ENCODE data around the gene IFNAR1. TPM values are rescaled to one million over a fixed set of nuclear protein-coding genes. Genes with fewer than 3 reads are reported as not detected.
"Not testable (repeated sequence)": the region's sequence is repeated elsewhere in the genome, so short reads cannot be mapped to it uniquely, and the experiment has no call there.

Gene IFNAR1
- total and polyA plus RNA-seq, 7 experiments from 2014 or later: 24.7 to 76.2 (median 56.9) TPM

DNA sequence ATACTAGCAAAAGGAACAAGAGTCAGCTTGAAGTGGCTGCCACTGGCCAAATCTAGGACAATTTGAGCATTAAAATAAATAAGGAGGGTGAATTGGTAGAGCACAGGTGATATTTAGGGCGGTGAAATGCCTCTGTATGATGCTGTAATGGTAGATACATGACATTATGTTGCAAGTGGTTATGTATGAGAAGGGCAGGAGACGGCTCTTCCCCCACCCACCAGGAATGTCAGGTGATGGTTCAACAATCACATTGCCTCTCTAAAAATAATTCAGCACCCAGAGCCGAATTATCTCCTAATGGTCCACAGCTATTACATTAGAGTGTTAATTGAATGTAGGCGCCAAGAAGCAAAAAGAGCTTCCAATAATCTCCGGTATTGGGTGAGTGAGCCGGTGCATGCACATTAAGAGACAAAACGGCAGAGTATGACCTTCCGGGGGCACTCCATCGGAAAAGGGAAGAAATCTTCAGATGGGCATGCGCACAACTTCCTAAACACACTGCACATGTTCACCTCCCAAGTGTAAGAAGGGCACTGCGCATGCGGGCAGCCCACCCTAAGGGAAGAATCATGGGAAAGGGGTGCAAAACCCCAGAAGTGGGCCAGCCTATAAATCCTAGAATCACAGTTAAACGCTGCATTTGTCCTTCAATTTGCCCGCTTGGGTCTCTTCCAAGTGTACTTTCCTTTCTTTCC, 6.8 kb upstream of the IFNAR1 start:
- Mint-ChIP-seq H3K36me3 (peaks cover 0 to 3% (median 0%) of the 10 kb centered on the region in 5 donors), H3K27ac (no peak overlapping the region), H3K9me3 (peaks cover 0 to 5% (median 0%) of the 10 kb centered on the region in 11 donors), H3K4me3 (no peak overlapping the region), H3K27me3 (peaks cover 0 to 37% (median 0%) of the 10 kb centered on the region in 5 donors), H3K4me1 (peaks cover 0 to 5% (median 0%) of the 10 kb centered on the region in 7 donors)
- Histone ChIP-seq H3K4me3 (ENCODE audit: low read length) (no peak overlapping the region), H3K27ac (ENCODE audit: low read depth, low read length) (no peak overlapping the region), H3K27me3 (ENCODE audit: control insufficient read depth in 2 of 2, insufficient read depth in 2 of 2, low read length in 2 of 2) (no peaks in the 10 kb centered on the region), H3K4me1 (ENCODE audit: control insufficient read depth in 2 of 2, insufficient read depth in 2 of 2, low read length in 2 of 2) (no peaks in the 10 kb centered on the region), H3K9me3 (ENCODE audit: control insufficient read depth in 2 of 3, low read length in 3 of 3) (no peaks in the 10 kb centered on the region), H3K36me3 (ENCODE audit: control insufficient read depth in 2 of 3, insufficient read depth in 3 of 3, low read length in 3 of 3) (no peaks in the 10 kb centered on the region)
- CTCF ChIA-PET: interaction anchor here (1.8 kb wide), 1 partner anchor 120 kb away, joined by 6 read pairs; no protein-coding TSS in a partner anchor
- DNase-seq (no peak), ATAC-seq (no peak)
- intact Hi-C loops (cut with micrococcal nuclease): no loop called here
- POLR2A ChIA-PET: no interaction called here

DNA sequence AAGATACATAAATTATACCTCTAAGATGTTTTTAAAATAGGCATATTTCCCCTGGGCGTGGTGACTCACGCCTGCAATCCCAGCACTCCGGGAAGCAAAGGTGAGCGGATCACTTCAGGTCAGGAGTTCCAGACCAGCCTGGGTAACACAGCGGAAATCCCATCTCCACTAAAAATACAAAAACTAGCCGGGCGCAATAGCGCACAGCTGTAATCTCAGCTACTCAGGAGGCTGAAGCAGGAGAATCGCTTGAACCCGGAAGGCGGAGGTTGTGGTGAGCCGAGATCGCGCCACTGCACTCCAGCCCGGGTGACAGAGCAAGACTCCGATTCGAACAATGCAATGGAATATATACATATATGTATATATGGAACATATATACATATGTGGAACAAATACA, 3.8 kb upstream of the IFNAR1 start:
- H3K4me1 ChIP-seq (ENCODE audit: control insufficient read depth in 2 of 2, insufficient read depth in 2 of 2, low read length in 2 of 2): not testable (repeated sequence)
- POLR2A ChIA-PET: interaction anchor here (0.7 to 2.5 kb wide), 5 partner anchors 10 to 54 kb away, joined by 3 to 12 read pairs (median 6); partner anchors contain the start of gene IL10RB
- intact Hi-C loops (cut with micrococcal nuclease): loop anchor here in 1 of 2 donors (5.0 kb wide), 1 partner anchor 594 kb away; the partner anchor contains the start of gene SYNJ1

DNA sequence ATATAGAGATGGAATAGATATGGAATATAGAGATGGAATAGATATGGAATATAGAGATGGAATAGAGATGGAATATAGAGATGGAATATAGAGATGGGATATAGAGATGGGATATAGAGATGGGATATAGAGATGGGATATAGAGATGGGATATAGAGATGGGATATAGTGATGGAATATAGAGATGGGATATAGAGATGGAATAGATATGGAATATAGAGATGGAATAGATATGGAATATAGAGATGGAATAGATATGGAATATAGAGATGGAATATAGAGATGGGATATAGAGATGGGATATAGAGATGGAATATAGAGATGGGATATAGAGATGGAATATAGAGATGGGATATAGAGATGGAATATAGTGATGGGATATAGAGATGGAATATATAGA, 1.2 kb upstream of the IFNAR1 start:
- H3K4me1 ChIP-seq (ENCODE audit: control insufficient read depth in 2 of 2, insufficient read depth in 2 of 2, low read length in 2 of 2): peaks cover 21 to 23% of the 10 kb centered on the region in 2 donors
- CTCF ChIA-PET; H3K27ac Mint-ChIP-seq; H3K9me3 Mint-ChIP-seq; H3K9me3 ChIP-seq (ENCODE audit: control insufficient read depth in 2 of 3, low read length in 3 of 3); H3K27me3 Mint-ChIP-seq; H3K36me3 Mint-ChIP-seq; H3K4me3 Mint-ChIP-seq; ATAC-seq; H3K36me3 ChIP-seq (ENCODE audit: control insufficient read depth in 2 of 3, insufficient read depth in 3 of 3, low read length in 3 of 3); H3K27me3 ChIP-seq (ENCODE audit: control insufficient read depth in 2 of 2, insufficient read depth in 2 of 2, low read length in 2 of 2); POLR2A ChIA-PET; H3K27ac ChIP-seq (ENCODE audit: low read depth, low read length); H3K4me3 ChIP-seq (ENCODE audit: low read length); DNase-seq: not testable (repeated sequence)
- H3K4me1 Mint-ChIP-seq: peaks cover 0 to 23% (median 20%) of the 10 kb centered on the region in 7 donors
- intact Hi-C loops (cut with micrococcal nuclease): loop anchor here (1.0 to 5.0 kb wide), 16 partner anchors 24 to 596 kb away; partner anchors contain the start of genes GART (in 2 of the 2), IL10RB (in 2 of the 2), CRYZL1 (in 1 of the 2) and DNAJC28 (in 1 of the 2)

More for the DNA sequence above, 3.8 kb upstream of the IFNAR1 start:
- H3K27ac ChIP-seq (ENCODE audit: low read depth, low read length); CTCF ChIA-PET; H3K9me3 Mint-ChIP-seq; H3K36me3 ChIP-seq (ENCODE audit: control insufficient read depth in 2 of 3, insufficient read depth in 3 of 3, low read length in 3 of 3); H3K4me1 Mint-ChIP-seq; H3K4me3 ChIP-seq (ENCODE audit: low read length); H3K36me3 Mint-ChIP-seq; ATAC-seq; H3K27me3 ChIP-seq (ENCODE audit: control insufficient read depth in 2 of 2, insufficient read depth in 2 of 2, low read length in 2 of 2); H3K9me3 ChIP-seq (ENCODE audit: control insufficient read depth in 2 of 3, low read length in 3 of 3): not testable (repeated sequence)
- DNase-seq: peak in 5 of 9 donors; percentile 17 to 43 (median 29)
- peaks cover 0 to 18% (median 0%) of the 10 kb centered on the region in 5 donors for H3K27me3 Mint-ChIP-seq
- H3K27ac Mint-ChIP-seq: peak overlapping the region in 1 of 9 donors; percentile 85
- peak overlapping the region in 1 of 10 donors; percentile 43 for H3K4me3 Mint-ChIP-seq

- no peaks in the 10 kb centered on the region for H3K27me3 Mint-ChIP-seq
- Histone ChIP-seq H3K27ac (ENCODE audit: low read depth, low read length) (peak overlapping the region; percentile 94), H3K27me3 (ENCODE audit: control insufficient read depth in 2 of 2, insufficient read depth in 2 of 2, low read length in 2 of 2) (no peaks in the 10 kb centered on the region), H3K36me3 (ENCODE audit: control insufficient read depth in 2 of 3, insufficient read depth in 3 of 3, low read length in 3 of 3) (peaks cover 0 to 7% (median 0%) of the 10 kb centered on the region in 3 experiments), H3K4me3 (ENCODE audit: low read length) (peak overlapping the region; percentile 87), H3K4me1 (ENCODE audit: control insufficient read depth in 2 of 2, insufficient read depth in 2 of 2, low read length in 2 of 2) (peaks cover 23 to 29% of the 10 kb centered on the region in 2 donors), H3K9me3 (ENCODE audit: control insufficient read depth in 2 of 3, low read length in 3 of 3) (no peaks in the 10 kb centered on the region)
- intact Hi-C loops (cut with micrococcal nuclease): loop anchor here (1.0 to 2.0 kb wide), 11 partner anchors 36 to 553 kb away; partner anchors contain the start of genes CRYZL1 (in 1 of the 2), DNAJC28 (in 1 of the 2), GART (in 1 of the 2) and IFNGR2 (in 1 of the 2)
- DNase-seq (peak; percentile 64 to 76 (median 72)), ATAC-seq (peak; percentile 76)
- no peak overlapping the region for H3K27ac Mint-ChIP-seq
- CTCF ChIA-PET: interaction anchor here (0.6 to 2.0 kb wide), 11 partner anchors 12 to 550 kb away, joined by 3 to 17 read pairs (median 4); partner anchors contain the start of gene IL10RB
- no peak overlapping the region for H3K4me3 Mint-ChIP-seq
- H3K36me3 Mint-ChIP-seq: peaks cover 0 to 5% (median 3%) of the 10 kb centered on the region in 5 donors
- peaks cover 0 to 42% (median 29%) of the 10 kb centered on the region in 7 donors for H3K4me1 Mint-ChIP-seq
- POLR2A ChIA-PET: interaction anchor here (0.7 to 2.4 kb wide), 38 partner anchors 8 to 554 kb away, joined by 3 to 58 read pairs (median 5); partner anchors contain the start of genes IFNAR2, IFNGR2, IL10RB and PAXBP1
- H3K9me3 Mint-ChIP-seq: no peaks in the 10 kb centered on the region
Measured at GRCh38 chr21:33325222-33326067, 675 bp downstream of the IFNAR1 start.

- Histone ChIP-seq H3K27me3 (ENCODE audit: control insufficient read depth in 2 of 2, insufficient read depth in 2 of 2, low read length in 2 of 2) (no peaks in the 10 kb centered on the region), H3K4me1 (ENCODE audit: control insufficient read depth in 2 of 2, insufficient read depth in 2 of 2, low read length in 2 of 2) (peaks cover 26 to 48% of the 10 kb centered on the region in 2 donors), H3K9me3 (ENCODE audit: control insufficient read depth in 2 of 3, low read length in 3 of 3) (no peaks in the 10 kb centered on the region), H3K36me3 (ENCODE audit: control insufficient read depth in 2 of 3, insufficient read depth in 3 of 3, low read length in 3 of 3) (peaks cover 0 to 11% (median 0%) of the 10 kb centered on the region in 3 experiments), H3K27ac (ENCODE audit: low read depth, low read length) (no peak overlapping the region), H3K4me3 (ENCODE audit: low read length) (no peak overlapping the region)
- H3K27ac Mint-ChIP-seq: peak overlapping the region in 7 of 9 donors; percentile 14 to 72 (median 38)
- ATAC-seq (no peak), DNase-seq (no peak)
- no peaks in the 10 kb centered on the region for H3K27me3 Mint-ChIP-seq
- peaks cover 0 to 4% (median 2%) of the 10 kb centered on the region in 11 donors for H3K9me3 Mint-ChIP-seq
- ChIA-PET CTCF (interaction anchor here (0.9 to 1.3 kb wide), 3 partner anchors 11 to 120 kb away, joined by 3 read pairs; no protein-coding TSS in a partner anchor), POLR2A (interaction anchor here (0.6 to 5.8 kb wide), 3 partner anchors 34 to 58 kb away, joined by 3 to 35 read pairs (median 3); no protein-coding TSS in a partner anchor)
- peaks cover 0 to 61% (median 45%) of the 10 kb centered on the region in 7 donors for H3K4me1 Mint-ChIP-seq
- peak overlapping the region in 6 of 10 donors; percentile 20 to 73 (median 62) for H3K4me3 Mint-ChIP-seq
- intact Hi-C loops (cut with micrococcal nuclease): no loop called here
- peaks cover 0 to 20% (median 7%) of the 10 kb centered on the region in 5 donors for H3K36me3 Mint-ChIP-seq
Measured at GRCh38 chr21:33327326-33327725, 2.6 kb downstream of the IFNAR1 start.

Data from naive thymus-derived CD4-positive, alpha-beta T cell (primary cell).